GM23248 (cell line): ENCODE results near the gene IQCF6. TPM values are rescaled to one million over a fixed set of nuclear protein-coding genes. Genes with fewer than 3 reads are reported as not detected.
"Not testable (repeated sequence)": the region's sequence is repeated elsewhere in the genome, so short reads cannot be mapped to it uniquely, and the experiment has no call there.

ENCODE experiments used
- DNase-seq: peaks from one replicate; pipeline ENCODE4 v3.0.0-alpha.2; 2015
- H2AFZ ChIP-seq: fragments of 200-600 bp; sonication (generic); 2 replicates; pipeline ENCODE4 v1.6.1; 2016; ENCODE audit warnings: antibody characterized with exemption
- H3F3A ChIP-seq: fragments of 200-600 bp; sonication (generic); 2 replicates; pipeline ENCODE4 v1.6.1; 2016; ENCODE audit warnings: mild to moderate bottlenecking, antibody characterized with exemption, mixed run types; ENCODE audit not compliant: insufficient read depth
- H3K27ac ChIP-seq: fragments of 200-600 bp; sonication (generic); 2 replicates; pipeline ENCODE4 v1.5.1; 2016; ENCODE audit warnings: mild to moderate bottlenecking
- H3K27me3 ChIP-seq: fragments of 200-600 bp; sonication (generic); replicated peaks from 2 replicates; pipeline ENCODE4 v1.6.1; 2016; ENCODE audit warnings: mild to moderate bottlenecking; ENCODE audit not compliant: insufficient read depth
- H3K36me3 ChIP-seq: fragments of 200-600 bp; sonication (generic); 2 replicates; pipeline ENCODE4 v1.6.1; 2016; ENCODE audit warnings: low read depth, mild to moderate bottlenecking
- H3K4me1 ChIP-seq: fragments of 200-600 bp; sonication (generic); 2 replicates; pipeline ENCODE4 v1.6.1; 2016; ENCODE audit warnings: mild to moderate bottlenecking; ENCODE audit not compliant: insufficient read depth
- H3K4me2 ChIP-seq: fragments of 200-600 bp; sonication (generic); one replicate; pipeline ENCODE4 v1.6.1; 2016; ENCODE audit warnings: mild to moderate bottlenecking; ENCODE audit not compliant: unreplicated experiment
- H3K4me3 ChIP-seq: fragments of 200-600 bp; sonication (generic); 2 replicates; pipeline ENCODE4 v1.5.1; 2016; ENCODE audit warnings: mild to moderate bottlenecking
- H3K79me2 ChIP-seq: fragments of 200-600 bp; sonication (generic); 2 replicates; pipeline ENCODE4 v1.6.1; 2016; ENCODE audit warnings: mild to moderate bottlenecking; ENCODE audit not compliant: insufficient read depth
- H3K9ac ChIP-seq: fragments of 200-600 bp; sonication (generic); 2 replicates; pipeline ENCODE4 v1.6.1; 2016; ENCODE audit warnings: mild to moderate bottlenecking
- H3K9me2 ChIP-seq: fragments of 200-600 bp; sonication (generic); 2 replicates; pipeline ENCODE4 v1.6.1; 2016; ENCODE audit warnings: mixed run types, mild to moderate bottlenecking, moderate library complexity; ENCODE audit not compliant: insufficient read depth
- H3K9me3 ChIP-seq: fragments of 200-600 bp; sonication (generic); one replicate; pipeline ENCODE4 v1.6.1; 2017; ENCODE audit warnings: low read depth
- H4K20me1 ChIP-seq: fragments of 200-600 bp; sonication (generic); 2 replicates; pipeline ENCODE4 v1.6.0; 2016; ENCODE audit not compliant: insufficient read depth
- EZH2 ChIP-seq: fragments of 200-600 bp; sonication (generic); IDR thresholded peaks from 2 replicates; pipeline ENCODE4 v1.6.1; 2018; ENCODE audit warnings: antibody characterized with exemption, mild to moderate bottlenecking; ENCODE audit not compliant: insufficient read depth, poor library complexity, severe bottlenecking
- EZH2phosphoT487 ChIP-seq: fragments of 200-600 bp; sonication (generic); IDR thresholded peaks from 2 replicates; pipeline ENCODE4 v1.6.1; 2018; ENCODE audit warnings: antibody characterized with exemption, moderate library complexity, mild to moderate bottlenecking, low read depth; ENCODE audit not compliant: insufficient read depth
- WGBS, 2 experiments: methylation state at CpG; one replicate each; pipeline ENCODE4 v1.1.6; 2015 to 2017; ENCODE audit warnings: low lambda C conversion rate in 2 of 2, low coverage in 1 of 2; ENCODE audit errors: missing lambda C conversion rate in 2 of 2; 5-methylcytosine and 5-hydroxymethylcytosine counted together
- in situ Hi-C: fragments of 300-500 bp; cut with MboI; formaldehyde crosslinking; loops from 2 replicates; pipeline ENCODE4 v1.15.0; 2020
- polyA plus RNA-seq: library from polyadenylated mRNA; unstranded; fragments of >200 nt; fragmentation: Nextera tagmentation; extraction: Ambion mirVana; gene quantifications from 2 replicates; pipeline ENCODE4 v1.2.1, GENCODE V29; 2016
- total RNA-seq: library from RNA; depleted of rRNA; stranded (reverse); fragments of >200 nt; shearing (Covaris generic); gene quantifications from 2 replicates; pipeline ENCODE4 v1.2.3, GENCODE V29; 2014

Gene IQCF6
- total and polyA plus RNA-seq, 2 experiments from 2014 or later: not detected

GRCh38 chr3:51751287-51751686 lies 27.8 kb downstream of the IQCF6 start:
- DNase-seq: no peak

GRCh38 chr3:51750878-51751277 lies 28.2 kb downstream of the IQCF6 start:
- Histone ChIP-seq H4K20me1 (no peaks in the 10 kb centered on the region), H3K4me3 (no peak overlapping the region), H3K4me1 (no peaks in the 10 kb centered on the region), H3F3A (no peaks in the 10 kb centered on the region), H3K4me2 (no peak overlapping the region), H3K27ac (no peak overlapping the region), H3K79me2 (no peaks in the 10 kb centered on the region), H3K27me3 (0 out of 2 replicates have a peak, but pooled peaks cover 15% of the 10 kb centered on the region), H3K9ac (no peak overlapping the region), H3K9me2 (no peaks in the 10 kb centered on the region), H2AFZ (no peak overlapping the region), H3K9me3 (no peaks in the 10 kb centered on the region), H3K36me3 (no peaks in the 10 kb centered on the region)
- no peak for DNase-seq
- TF ChIP-seq EZH2phosphoT487 (no peak), EZH2 (no peak)
- in situ Hi-C loops: no loop called here
- WGBS, 2 experiments: 57 to 65% methylated on average over 1 of the region's 1 CpG

More at GRCh38 chr3:51751287-51751686, 27.8 kb downstream of the IQCF6 start:
- Histone ChIP-seq H3K4me2 (no peak overlapping the region), H3K27me3 (0 out of 2 replicates have a peak, but pooled peaks cover 15% of the 10 kb centered on the region), H4K20me1 (no peaks in the 10 kb centered on the region), H3F3A (no peaks in the 10 kb centered on the region), H3K9me2 (no peaks in the 10 kb centered on the region), H3K4me1 (no peaks in the 10 kb centered on the region), H3K27ac (no peak overlapping the region), H3K9ac (no peak overlapping the region), H3K4me3 (no peak overlapping the region), H2AFZ (no peak overlapping the region), H3K9me3 (no peaks in the 10 kb centered on the region), H3K36me3 (no peaks in the 10 kb centered on the region), H3K79me2 (no peaks in the 10 kb centered on the region)
- WGBS, 2 experiments: 54 to 59% methylated on average over 2 of the region's 2 CpGs
- in situ Hi-C loops: no loop called here
- TF ChIP-seq EZH2phosphoT487 (no peak), EZH2 (no peak)

- in situ Hi-C loops: no loop called here
- no peak for TF ChIP-seq EZH2phosphoT487
- no peak for TF ChIP-seq EZH2
Observed at GRCh38 chr3:51748327-51748726, 30.7 kb downstream of the IQCF6 start.

GRCh38 chr3:51747840-51748239 lies 31.2 kb downstream of the IQCF6 start:
- no peaks in the 10 kb centered on the region for H3K9me2 ChIP-seq
- in situ Hi-C loops: no loop called here
- no peak overlapping the region for H3K9ac ChIP-seq
- TF ChIP-seq EZH2phosphoT487 (no peak), EZH2 (no peak)
- H2AFZ ChIP-seq: no peak overlapping the region
- no peak overlapping the region for H3K4me2 ChIP-seq
- no peak overlapping the region for H3K4me3 ChIP-seq
- H3F3A ChIP-seq: no peaks in the 10 kb centered on the region
- no peaks in the 10 kb centered on the region for H3K79me2 ChIP-seq
- H4K20me1 ChIP-seq: no peaks in the 10 kb centered on the region
- 0 out of 2 replicates have a peak, but pooled peaks cover 6% of the 10 kb centered on the region for H3K27me3 ChIP-seq
- DNase-seq: no peak
- no peaks in the 10 kb centered on the region for H3K36me3 ChIP-seq
- H3K9me3 ChIP-seq: no peaks in the 10 kb centered on the region
- no peak overlapping the region for H3K27ac ChIP-seq
- no peaks in the 10 kb centered on the region for H3K4me1 ChIP-seq

More at GRCh38 chr3:51748327-51748726, 30.7 kb downstream of the IQCF6 start:
- Histone ChIP-seq H3K9me3 (no peaks in the 10 kb centered on the region), H3K79me2 (no peaks in the 10 kb centered on the region), H3K4me2 (no peak overlapping the region), H3K36me3 (no peaks in the 10 kb centered on the region), H3F3A (no peaks in the 10 kb centered on the region), H3K4me1 (no peaks in the 10 kb centered on the region), H3K27ac (no peak overlapping the region), H4K20me1 (no peaks in the 10 kb centered on the region), H2AFZ (no peak overlapping the region), H3K4me3 (no peak overlapping the region), H3K9ac (no peak overlapping the region), H3K27me3 (0 out of 2 replicates have a peak, but pooled peaks cover 6% of the 10 kb centered on the region), H3K9me2 (no peaks in the 10 kb centered on the region)
- no peak for DNase-seq
- WGBS, 2 experiments: 0 to 2% methylated on average over 1 of the region's 1 CpG

GRCh38 chr3:51742978-51743377 lies 36.1 kb downstream of the IQCF6 start:
- not testable (repeated sequence) for DNase-seq

GRCh38 chr3:51742320-51742719 lies 36.7 kb downstream of the IQCF6 start:
- in situ Hi-C loops, H3K36me3 ChIP-seq, H3K27me3 ChIP-seq, H2AFZ ChIP-seq, H3K4me1 ChIP-seq, H4K20me1 ChIP-seq, H3K9me2 ChIP-seq, H3K79me2 ChIP-seq, H3K4me2 ChIP-seq, DNase-seq, H3F3A ChIP-seq, H3K27ac ChIP-seq, H3K4me3 ChIP-seq, H3K9me3 ChIP-seq, H3K9ac ChIP-seq: not testable (repeated sequence)
- 32 to 34% methylated on average over 3 of the region's 3 CpGs for WGBS, 2 experiments

More at GRCh38 chr3:51742978-51743377, 36.1 kb downstream of the IQCF6 start:
- H4K20me1 ChIP-seq, H3F3A ChIP-seq, H3K4me3 ChIP-seq, H3K4me2 ChIP-seq, H3K79me2 ChIP-seq, H2AFZ ChIP-seq, H3K27ac ChIP-seq, H3K9me2 ChIP-seq, H3K36me3 ChIP-seq, in situ Hi-C loops, H3K9me3 ChIP-seq, H3K9ac ChIP-seq, H3K4me1 ChIP-seq, H3K27me3 ChIP-seq: not testable (repeated sequence)
- WGBS, 2 experiments: 5 to 11% methylated on average over 4 of the region's 4 CpGs
